ENCODE measurements around the gene MYL7.

- TF ChIP-seq CTCF (IDR thresholded peaks at IDR 0.05; ENCODE audit: insufficient read depth, low read length, poor library complexity, severe bottlenecking) = no peak
- TF ChIP-seq EZH2phosphoT487 (conservative IDR thresholded peaks at IDR 0.05; ENCODE audit: low read length) = no peak
Observed at GRCh38 chr7:44133295-44133694, 7.8 kb downstream of the MYL7 start.
